Neutrophil (primary cell): ENCODE data around the gene BMX.

ENCODE experiments used
- H3K27ac ChIP-seq: fragments of 200-600 bp; sonication (generic); 2 replicates; pipeline ENCODE4 v1.5.1; 2016; ENCODE audit warnings: mild to moderate bottlenecking, moderate library complexity
- H3K27me3 ChIP-seq: fragments of 200-600 bp; sonication (generic); 2 replicates; pipeline ENCODE4 v1.6.0; 2016; ENCODE audit warnings: mild to moderate bottlenecking
- H3K36me3 ChIP-seq: fragments of 200-600 bp; sonication (generic); 2 replicates; pipeline ENCODE4 v1.5.1; 2017
- H3K4me1 ChIP-seq, 2 experiments: fragments of 200-600 bp in 1 of 2; sonication (generic) in 1 of 2; 1 replicate in 1 of 2; 2 replicates in 1 of 2; pipeline versions ENCODE4 v1.5.1 to v1.6.1; 2013 to 2016; ENCODE audit warnings: low read depth in 1 of 2, low read length in 1 of 2, mild to moderate bottlenecking in 1 of 2, moderate library complexity in 1 of 2; ENCODE audit not compliant: control insufficient read depth in 1 of 2, insufficient read depth in 1 of 2
- H3K4me3 ChIP-seq, 2 experiments: fragments of 200-600 bp in 1 of 2; sonication (generic) in 1 of 2; 1 replicate in 1 of 2; 2 replicates in 1 of 2; pipeline ENCODE4 v1.5.1; 2013 to 2016; ENCODE audit warnings: low read depth in 1 of 2, low read length in 1 of 2, mild to moderate bottlenecking in 1 of 2, moderate library complexity in 1 of 2
- H3K9me3 ChIP-seq: fragments of 200-600 bp; sonication (generic); 2 replicates; pipeline ENCODE4 v1.5.1; 2016
- TF ChIP-seq, protein P1 (sequence below): fragments of 200-600 bp; sonication (generic); IDR thresholded peaks from 2 replicates; pipeline ENCODE4 v1.5.1; 2016; ENCODE audit warnings: antibody characterized with exemption

Gene BMX

DNA sequence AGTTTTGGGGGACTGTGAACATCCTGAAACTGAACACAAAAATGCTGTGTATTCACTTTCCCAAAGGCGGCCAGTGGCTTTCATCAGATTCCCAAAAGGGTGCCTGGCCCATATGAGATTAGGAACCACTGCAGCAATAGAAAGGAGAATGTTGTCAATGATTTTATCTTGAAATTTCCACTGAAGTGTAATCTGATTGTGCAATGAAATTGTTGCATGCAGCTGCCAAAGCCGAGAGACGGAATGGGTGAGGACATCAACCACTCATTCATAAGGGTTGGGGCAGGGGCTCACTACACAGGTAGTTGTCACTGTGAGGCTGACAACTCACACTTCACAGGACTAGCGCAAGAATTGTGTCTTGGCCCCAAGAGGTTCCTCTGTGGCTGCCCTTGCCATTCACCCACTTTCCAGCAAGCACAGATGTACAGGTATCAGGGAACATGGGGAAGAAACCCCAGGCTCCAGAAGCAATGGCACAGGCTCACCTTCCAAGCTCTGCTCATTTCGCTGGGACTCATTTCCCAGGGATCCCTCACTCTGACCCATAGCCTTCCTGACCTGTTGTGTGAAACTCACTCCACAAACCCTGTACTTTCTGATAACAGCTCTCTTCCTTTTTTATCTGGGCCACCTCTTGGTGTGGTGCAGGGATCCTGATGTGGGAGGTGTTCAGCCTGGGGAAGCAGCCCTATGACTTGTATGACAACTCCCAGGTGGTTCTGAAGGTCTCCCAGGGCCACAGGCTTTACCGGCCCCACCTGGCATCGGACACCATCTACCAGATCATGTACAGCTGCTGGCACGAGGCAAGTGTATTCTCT lies 48.8 kb downstream of the BMX start:
- peaks cover 12% of the 10 kb centered on the region for H3K36me3 ChIP-seq
- peaks cover 47 to 52% of the 10 kb centered on the region in 2 experiments for H3K4me1 ChIP-seq
- H3K9me3 ChIP-seq = no peaks in the 10 kb centered on the region
- H3K27me3 ChIP-seq = no peaks in the 10 kb centered on the region
- no peak overlapping the region for H3K4me3 ChIP-seq
- TF ChIP-seq, protein P1, sequence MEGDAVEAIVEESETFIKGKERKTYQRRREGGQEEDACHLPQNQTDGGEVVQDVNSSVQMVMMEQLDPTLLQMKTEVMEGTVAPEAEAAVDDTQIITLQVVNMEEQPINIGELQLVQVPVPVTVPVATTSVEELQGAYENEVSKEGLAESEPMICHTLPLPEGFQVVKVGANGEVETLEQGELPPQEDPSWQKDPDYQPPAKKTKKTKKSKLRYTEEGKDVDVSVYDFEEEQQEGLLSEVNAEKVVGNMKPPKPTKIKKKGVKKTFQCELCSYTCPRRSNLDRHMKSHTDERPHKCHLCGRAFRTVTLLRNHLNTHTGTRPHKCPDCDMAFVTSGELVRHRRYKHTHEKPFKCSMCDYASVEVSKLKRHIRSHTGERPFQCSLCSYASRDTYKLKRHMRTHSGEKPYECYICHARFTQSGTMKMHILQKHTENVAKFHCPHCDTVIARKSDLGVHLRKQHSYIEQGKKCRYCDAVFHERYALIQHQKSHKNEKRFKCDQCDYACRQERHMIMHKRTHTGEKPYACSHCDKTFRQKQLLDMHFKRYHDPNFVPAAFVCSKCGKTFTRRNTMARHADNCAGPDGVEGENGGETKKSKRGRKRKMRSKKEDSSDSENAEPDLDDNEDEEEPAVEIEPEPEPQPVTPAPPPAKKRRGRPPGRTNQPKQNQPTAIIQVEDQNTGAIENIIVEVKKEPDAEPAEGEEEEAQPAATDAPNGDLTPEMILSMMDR = no peak
- H3K27ac ChIP-seq = peak overlapping the region; percentile 89

GRCh38 chrX:15559227-15559626 lies 58.6 kb downstream of the BMX start:
- no peaks in the 10 kb centered on the region for H3K27me3 ChIP-seq
- no peak overlapping the region for H3K4me3 ChIP-seq
- peaks cover 19% of the 10 kb centered on the region for H3K36me3 ChIP-seq
- TF ChIP-seq, protein P1 = no peak
- H3K4me1 ChIP-seq = peaks cover 10 to 15% of the 10 kb centered on the region in 2 experiments
- H3K9me3 ChIP-seq = no peaks in the 10 kb centered on the region
- H3K27ac ChIP-seq = no peak overlapping the region

GRCh38 chrX:15560924-15561323 lies 60.3 kb downstream of the BMX start:
- TF ChIP-seq, protein P1 = no peak

GRCh38 chrX:15563056-15563455 lies 62.4 kb downstream of the BMX start:
- Histone ChIP-seq H3K9me3 (no peaks in the 10 kb centered on the region), H3K36me3 (no peaks in the 10 kb centered on the region), H3K27ac (no peak overlapping the region), H3K27me3 (no peaks in the 10 kb centered on the region), H3K4me1 (peaks cover 14 to 15% of the 10 kb centered on the region in 2 experiments), H3K4me3 (no peak overlapping the region)
- TF ChIP-seq, protein P1 = no peak

More at GRCh38 chrX:15560924-15561323, 60.3 kb downstream of the BMX start:
- H3K27me3 ChIP-seq = no peaks in the 10 kb centered on the region
- peaks cover 17% of the 10 kb centered on the region for H3K36me3 ChIP-seq
- H3K4me1 ChIP-seq = peaks cover 14 to 15% of the 10 kb centered on the region in 2 experiments
- H3K9me3 ChIP-seq = no peaks in the 10 kb centered on the region
- no peak overlapping the region for H3K27ac ChIP-seq
- H3K4me3 ChIP-seq = no peak overlapping the region

GRCh38 chrX:15564981-15565579 lies 64.5 kb downstream of the BMX start:
- H3K27me3 ChIP-seq = no peaks in the 10 kb centered on the region
- H3K4me3 ChIP-seq = no peak overlapping the region
- TF ChIP-seq, protein P1 = no peak
- H3K27ac ChIP-seq = no peak overlapping the region
- H3K9me3 ChIP-seq = no peaks in the 10 kb centered on the region
- H3K36me3 ChIP-seq = no peaks in the 10 kb centered on the region
- peaks cover 14 to 15% of the 10 kb centered on the region in 2 experiments for H3K4me1 ChIP-seq
